Measurements from ENCODE around the gene TEX35.

The TEX35 gene

DNA sequence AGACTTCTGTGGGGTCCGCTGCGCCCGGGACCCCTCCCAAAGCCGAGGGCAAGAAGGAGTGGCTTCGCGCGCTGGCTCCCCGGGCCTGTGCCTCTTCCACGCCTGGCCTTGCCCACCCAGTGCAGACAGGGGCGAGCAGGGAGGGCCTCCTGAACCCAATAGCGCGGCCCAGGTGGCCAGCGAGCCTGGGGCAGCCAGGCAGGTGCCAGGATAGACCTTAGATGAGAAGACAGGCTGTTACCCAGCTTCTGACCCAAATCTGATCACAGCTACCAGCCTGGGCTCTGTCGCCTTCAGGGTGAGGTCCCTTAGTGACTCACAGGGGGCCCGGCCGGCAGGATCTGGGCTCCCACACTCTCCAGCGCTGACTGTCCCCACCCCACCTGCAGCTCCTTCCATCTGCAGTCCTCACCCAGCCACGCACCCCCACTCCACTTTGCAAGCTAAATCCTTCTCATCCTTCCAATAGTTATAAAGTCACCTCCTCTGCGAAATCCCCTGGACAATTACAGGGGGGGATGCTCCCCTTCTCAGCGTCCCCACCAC lies 25.8 kb upstream of the TEX35 start:
- H3K4me3 ChIP-seq (ENCODE audit: low read depth, low read length) = no peak overlapping the region
- TF ChIP-seq, protein P1, sequence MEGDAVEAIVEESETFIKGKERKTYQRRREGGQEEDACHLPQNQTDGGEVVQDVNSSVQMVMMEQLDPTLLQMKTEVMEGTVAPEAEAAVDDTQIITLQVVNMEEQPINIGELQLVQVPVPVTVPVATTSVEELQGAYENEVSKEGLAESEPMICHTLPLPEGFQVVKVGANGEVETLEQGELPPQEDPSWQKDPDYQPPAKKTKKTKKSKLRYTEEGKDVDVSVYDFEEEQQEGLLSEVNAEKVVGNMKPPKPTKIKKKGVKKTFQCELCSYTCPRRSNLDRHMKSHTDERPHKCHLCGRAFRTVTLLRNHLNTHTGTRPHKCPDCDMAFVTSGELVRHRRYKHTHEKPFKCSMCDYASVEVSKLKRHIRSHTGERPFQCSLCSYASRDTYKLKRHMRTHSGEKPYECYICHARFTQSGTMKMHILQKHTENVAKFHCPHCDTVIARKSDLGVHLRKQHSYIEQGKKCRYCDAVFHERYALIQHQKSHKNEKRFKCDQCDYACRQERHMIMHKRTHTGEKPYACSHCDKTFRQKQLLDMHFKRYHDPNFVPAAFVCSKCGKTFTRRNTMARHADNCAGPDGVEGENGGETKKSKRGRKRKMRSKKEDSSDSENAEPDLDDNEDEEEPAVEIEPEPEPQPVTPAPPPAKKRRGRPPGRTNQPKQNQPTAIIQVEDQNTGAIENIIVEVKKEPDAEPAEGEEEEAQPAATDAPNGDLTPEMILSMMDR (IDR thresholded peaks at IDR 0.05; ENCODE audit: control insufficient read depth, extremely low read depth, insufficient read depth) = no peak
- no peak for DNase-seq (ENCODE audit: low read depth)

- no peak for DNase-seq (ENCODE audit: low read depth)
- no peak overlapping the region for H3K4me3 ChIP-seq (ENCODE audit: low read depth, low read length)
- TF ChIP-seq, protein P1 (IDR thresholded peaks at IDR 0.05; ENCODE audit: control insufficient read depth, extremely low read depth, insufficient read depth) = no peak
Observed at GRCh38 chr1:178488393-178488792, 24.5 kb upstream of the TEX35 start.

- DNase-seq (ENCODE audit: low read depth) = no peak
- TF ChIP-seq, protein P1 (IDR thresholded peaks at IDR 0.05; ENCODE audit: control insufficient read depth, extremely low read depth, insufficient read depth) = no peak
- no peak overlapping the region for H3K4me3 ChIP-seq (ENCODE audit: low read depth, low read length)
Observed at GRCh38 chr1:178489399-178489798, 23.5 kb upstream of the TEX35 start.

DNA sequence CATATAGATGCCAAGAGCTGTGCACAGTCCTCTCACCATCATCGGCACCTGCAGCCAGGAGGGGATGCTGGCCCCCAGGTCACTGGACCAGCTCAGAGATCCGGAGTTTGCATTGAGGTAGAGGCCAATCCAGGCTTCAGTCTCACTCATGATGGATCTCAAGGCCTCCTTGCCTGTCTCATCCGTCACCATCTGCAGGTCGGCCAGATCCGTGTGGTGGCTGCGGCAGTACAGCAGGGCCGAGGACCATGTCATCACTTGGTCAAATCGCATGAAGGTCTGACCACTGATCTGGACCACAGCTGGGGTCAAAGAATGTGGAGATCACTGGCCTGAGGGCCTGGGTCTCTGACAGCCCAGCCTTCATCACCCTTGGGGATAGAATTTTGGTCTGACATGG lies 22.8 kb upstream of the TEX35 start:
- TF ChIP-seq, protein P1 (IDR thresholded peaks at IDR 0.05; ENCODE audit: control insufficient read depth, extremely low read depth, insufficient read depth) = no peak
- DNase-seq (ENCODE audit: low read depth) = no peak
- H3K4me3 ChIP-seq (ENCODE audit: low read depth, low read length) = no peak overlapping the region

DNA sequence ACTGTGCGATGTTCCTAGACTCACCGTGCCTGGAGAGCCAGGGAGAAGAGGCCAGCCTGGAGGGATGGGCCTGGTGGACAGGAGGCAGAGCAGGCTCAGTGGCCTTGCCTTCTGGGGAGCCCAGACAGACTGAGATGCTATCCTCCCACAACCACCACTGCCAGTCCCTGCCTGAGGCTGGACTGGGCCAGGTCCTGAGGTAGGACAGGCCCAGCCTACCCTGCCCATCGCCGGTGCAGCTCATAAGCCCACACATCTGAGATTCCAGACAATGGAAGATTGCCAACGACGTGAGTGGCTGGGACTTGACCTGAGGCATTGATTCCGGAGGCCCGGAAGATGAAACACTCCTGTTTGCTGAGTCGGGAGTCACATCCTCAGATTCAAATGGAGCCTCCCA lies 21.9 kb upstream of the TEX35 start:
- DNase-seq (ENCODE audit: low read depth) = no peak
- no peak overlapping the region for H3K4me3 ChIP-seq (ENCODE audit: low read depth, low read length)
- TF ChIP-seq, protein P1 (IDR thresholded peaks at IDR 0.05; ENCODE audit: control insufficient read depth, extremely low read depth, insufficient read depth) = no peak

DNA sequence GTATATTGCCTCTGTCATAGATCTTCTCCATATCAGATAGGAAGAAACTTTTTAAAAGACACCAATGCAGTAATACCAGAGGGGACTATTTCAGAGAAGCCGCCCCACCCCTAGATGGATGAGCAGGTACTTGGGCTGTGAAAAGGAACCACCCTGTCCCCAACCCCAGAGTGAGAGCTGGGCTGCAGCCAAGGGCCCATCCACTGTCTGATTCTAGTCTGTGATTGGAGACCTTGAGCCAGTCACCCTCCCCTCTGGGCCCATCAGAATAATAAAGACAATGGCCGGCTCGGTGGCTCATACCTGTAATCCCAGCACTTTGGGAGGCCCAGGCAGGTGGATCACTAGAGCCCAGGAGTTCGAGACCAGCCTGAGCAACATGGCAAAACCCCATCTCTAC lies 21.2 kb upstream of the TEX35 start:
- no peak for DNase-seq (ENCODE audit: low read depth)
- TF ChIP-seq, protein P1 (IDR thresholded peaks at IDR 0.05; ENCODE audit: control insufficient read depth, extremely low read depth, insufficient read depth) = no peak
- no peak overlapping the region for H3K4me3 ChIP-seq (ENCODE audit: low read depth, low read length)

DNA sequence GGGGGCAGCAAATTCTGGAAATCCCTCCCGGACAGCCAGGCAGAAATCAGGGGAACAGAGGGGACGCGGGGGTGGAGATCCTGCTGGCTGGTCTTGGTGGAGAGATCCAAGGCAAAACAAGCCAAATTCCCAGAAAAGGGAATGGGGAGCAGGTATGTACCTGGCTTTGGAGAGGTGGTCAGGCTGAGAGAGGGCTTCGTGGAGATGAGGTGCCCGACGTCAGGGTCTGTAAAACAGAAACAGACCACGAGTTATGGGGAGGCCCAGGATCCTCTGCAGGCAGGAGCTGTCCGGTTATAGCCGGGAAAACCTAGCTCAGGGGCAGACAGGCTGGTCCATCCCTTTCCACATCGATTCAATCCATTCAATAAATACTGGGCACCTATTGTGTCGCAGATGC lies 20.6 kb upstream of the TEX35 start:
- no peak for DNase-seq (ENCODE audit: low read depth)
- TF ChIP-seq, protein P1 (IDR thresholded peaks at IDR 0.05; ENCODE audit: control insufficient read depth, extremely low read depth, insufficient read depth) = no peak
- no peak overlapping the region for H3K4me3 ChIP-seq (ENCODE audit: low read depth, low read length)

All from LNCaP clone FGC (cell line).